ENCODE results near the gene PIK3R1. TPM values are rescaled to one million over a fixed set of nuclear protein-coding genes. Genes with fewer than 3 reads are reported as not detected.

Gene PIK3R1
- total and polyA plus RNA-seq, 10 of the 15 experiments (the other 5 are each of a cell fraction or from before 2014, with no cell fraction given) = 7.8 to 38.4 (median 15.7) TPM

DNA sequence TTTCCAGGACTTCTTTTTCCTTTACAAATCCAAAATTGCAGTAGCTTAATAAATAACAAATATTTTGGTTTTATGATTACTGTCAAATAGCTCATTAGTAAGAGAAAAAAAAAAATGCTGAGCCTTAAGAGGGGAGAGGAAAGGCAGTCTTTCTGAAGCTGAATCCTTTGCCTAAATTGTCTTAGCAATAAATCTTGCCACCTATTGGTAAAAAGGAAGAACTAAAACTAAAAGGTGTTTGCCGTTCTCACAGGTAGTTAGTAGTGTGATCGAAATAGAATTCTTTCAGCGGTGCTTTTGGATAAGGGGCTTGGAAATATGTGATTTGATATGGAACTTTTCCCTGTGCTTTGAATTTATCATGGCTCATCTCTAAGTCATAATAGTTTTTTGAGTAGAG, 31.2 kb downstream of the PIK3R1 start:
- ChIA-PET RAD21 (ENCODE audit: unreplicated experiment) (interaction anchor here (1.0 kb wide), 4 partner anchors 22 to 1001 kb away, joined by 3 to 6 read pairs (median 3); no protein-coding TSS in a partner anchor), CTCF (interaction anchor here (0.5 to 2.2 kb wide), 10 partner anchors 8 to 1039 kb away, joined by 3 to 10 read pairs (median 4); partner anchors contain the start of gene PIK3R1), SMC1A (ENCODE audit: uncharacterized antibody, unreplicated experiment) (interaction anchor here (0.7 to 2.4 kb wide), 8 partner anchors 9 to 1003 kb away, joined by 3 to 9 read pairs (median 4); no protein-coding TSS in a partner anchor), POLR2A (no interaction called here)
- Histone ChIP-seq H3K27me3 (replicated peaks in 1 of 2; ENCODE audit: control insufficient read depth in 2 of 2, insufficient read depth in 2 of 2, low read length in 1 of 2) (no peaks in the 10 kb centered on the region), H3K9ac (ENCODE audit: control insufficient read depth, insufficient read depth, low read length) (no peak overlapping the region), H3K36me3 (ENCODE audit: control insufficient read depth in 2 of 2, insufficient read depth in 2 of 2, low read length in 1 of 2) (0 out of 4 replicates have a peak, but pooled peaks cover 0 to 4% of the 10 kb centered on the region in 2 experiments), H4K20me1 (ENCODE audit: control insufficient read depth, insufficient read depth) (peaks cover 1% of the 10 kb centered on the region; the same call in 1 of the 2 replicates), H3K27ac (ENCODE audit: control insufficient read depth, insufficient read depth) (no peak overlapping the region), H3K79me2 (ENCODE audit: control insufficient read depth, insufficient read depth, low read length) (peaks cover 8% of the 10 kb centered on the region), H3K9me3 (replicated peaks; ENCODE audit: control insufficient read depth, insufficient read depth, low read length) (no peaks in the 10 kb centered on the region), H3K4me1 (ENCODE audit: control insufficient read depth, insufficient read depth, low read length) (no peaks in the 10 kb centered on the region), H3K4me2 (ENCODE audit: control insufficient read depth, insufficient read depth) (no peak overlapping the region), H2AFZ (ENCODE audit: control insufficient read depth, low read depth, low read length) (no peak overlapping the region), H3K4me3 (no peak overlapping the region)
- BruUV-seq (replicated peaks) = no TSS peak
- ATAC-seq (peak; percentile 47; the same call in 2 of the 3 replicates), FAIRE-seq (no peak), DNase-seq (ENCODE audit: low read depth, low spot score) (no peak)
- 80% methylated on average over 3 of the region's 3 CpGs for WGBS (ENCODE audit: insufficient coverage, insufficient replicate concordance, low lambda C conversion rate, missing lambda C conversion rate)
- TF ChIP-seq RAD21 (IDR thresholded peaks at IDR 0.05; ENCODE audit: insufficient read depth, low read depth, low read length) (peak; percentile 54), SMC3 (IDR thresholded peaks at IDR 0.05; ENCODE audit: borderline replicate concordance, low read length) (peak; percentile 26; the same call in 1 of the 2 replicates), FOS (IDR thresholded peaks at IDR 0.05; ENCODE audit: borderline replicate concordance, extremely low read depth, insufficient read length) (no peak)
- TF ChIP-seq, protein P1, sequence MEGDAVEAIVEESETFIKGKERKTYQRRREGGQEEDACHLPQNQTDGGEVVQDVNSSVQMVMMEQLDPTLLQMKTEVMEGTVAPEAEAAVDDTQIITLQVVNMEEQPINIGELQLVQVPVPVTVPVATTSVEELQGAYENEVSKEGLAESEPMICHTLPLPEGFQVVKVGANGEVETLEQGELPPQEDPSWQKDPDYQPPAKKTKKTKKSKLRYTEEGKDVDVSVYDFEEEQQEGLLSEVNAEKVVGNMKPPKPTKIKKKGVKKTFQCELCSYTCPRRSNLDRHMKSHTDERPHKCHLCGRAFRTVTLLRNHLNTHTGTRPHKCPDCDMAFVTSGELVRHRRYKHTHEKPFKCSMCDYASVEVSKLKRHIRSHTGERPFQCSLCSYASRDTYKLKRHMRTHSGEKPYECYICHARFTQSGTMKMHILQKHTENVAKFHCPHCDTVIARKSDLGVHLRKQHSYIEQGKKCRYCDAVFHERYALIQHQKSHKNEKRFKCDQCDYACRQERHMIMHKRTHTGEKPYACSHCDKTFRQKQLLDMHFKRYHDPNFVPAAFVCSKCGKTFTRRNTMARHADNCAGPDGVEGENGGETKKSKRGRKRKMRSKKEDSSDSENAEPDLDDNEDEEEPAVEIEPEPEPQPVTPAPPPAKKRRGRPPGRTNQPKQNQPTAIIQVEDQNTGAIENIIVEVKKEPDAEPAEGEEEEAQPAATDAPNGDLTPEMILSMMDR (IDR thresholded peaks at IDR 0.05 in 2 of 3, conservative IDR thresholded peaks at IDR 0.05 in 1 of 3; ENCODE audit: control insufficient read depth in 2 of 3, extremely low read depth in 1 of 3, insufficient read depth in 1 of 3, low read depth in 3 of 3, low read length in 3 of 3) = peak; percentile 19 to 38 (median 32); a peak in 4 of 6 replicates
- intact Hi-C loops (cut with micrococcal nuclease; ENCODE audit: unreplicated experiment) = no loop called here
- in situ Hi-C loops (cut with MboI) = no loop called here

All from GM12878 (cell line).